HCT116 (cell line): Measurements from ENCODE around the gene PYY. TPM values are rescaled to one million over a fixed set of nuclear protein-coding genes. Genes with fewer than 3 reads are reported as not detected.

Source experiments
- ATAC-seq: fragments of 200-7000 bp; cut with Tn5 transposase; 2 replicates; pipeline ENCODE4 v1.9.1; 2020; ENCODE audit warnings: mild to moderate bottlenecking, moderate library complexity
- BruUV-seq: library from RNA; stranded (reverse); fragments of 400-500 nt; replicated peaks from 2 replicates; lab custom pipeline; 2021; lab: Mats Ljungman, UMichigan
- CTCF ChIA-PET: fragments of 300-600 bp; sonication (Branson Sonifier 250); formaldehyde crosslinking; loops from one replicate; lab custom pipeline; 2021; ENCODE audit warnings: antibody characterized with exemption; lab: Charles Lee
- POLR2A ChIA-PET: fragments of 300-600, 350-600 bp; sonication (Branson Sonifier 250); formaldehyde crosslinking; loops from one replicate; lab custom pipeline; 2021; ENCODE audit warnings: antibody characterized with exemption; lab: Charles Lee
- RAD21 ChIA-PET, 2 experiments: fragments of 300-600 bp; sonication (Branson Sonifier 250); formaldehyde crosslinking; loops; one replicate each; lab custom pipeline; 2023; ENCODE audit warnings: low total read pairs in 2 of 2; ENCODE audit not compliant: uncharacterized antibody in 2 of 2, unreplicated experiment in 2 of 2, low non-redundant PET in 1 of 2; lab: Charles Lee
- DNase-seq: peaks from one replicate; pipeline ENCODE4 v3.0.0-alpha.2; 2010; ENCODE audit warnings: low read depth, low spot score
- H2AFZ ChIP-seq: fragments of 200-600 bp; shearing (Covaris generic), sonication (generic); 2 replicates; pipeline ENCODE4 v1.6.1; 2017; ENCODE audit warnings: low read depth, mixed run types, mixed read lengths, antibody characterized with exemption, low read length; ENCODE audit not compliant: poor library complexity, severe bottlenecking
- H3K27ac ChIP-seq: 2 replicates; pipeline ENCODE4 v1.5.1; 2012; ENCODE audit warnings: low read depth, low read length
- H3K27me3 ChIP-seq: fragments of 200-600 bp; sonication (generic); 2 replicates; pipeline ENCODE4 v1.6.1; 2016; ENCODE audit warnings: mixed run types, low read length, mixed read lengths; ENCODE audit not compliant: insufficient read depth
- H3K36me3 ChIP-seq, 2 experiments: fragments of 200-500 bp in 1 of 2; fragments of 200-600 bp in 1 of 2; sonication (Bioruptor generic) in 1 of 2; sonication (generic) in 1 of 2; 2 replicates each; pipeline versions ENCODE4 v1.5.1 to v1.6.1; 2014 to 2016; ENCODE audit warnings: low read length in 2 of 2, inconsistent platforms in 1 of 2, mixed read lengths in 1 of 2, mixed run types in 1 of 2; ENCODE audit not compliant: insufficient read depth in 2 of 2, control insufficient read depth in 1 of 2
- H3K4me1 ChIP-seq, 2 experiments: fragments of 200-600 bp in 1 of 2; sonication (generic) in 1 of 2; 2 replicates each; pipeline versions ENCODE4 v1.5.1 to v1.6.1; 2012 to 2017; ENCODE audit warnings: low read length in 2 of 2, inconsistent platforms in 1 of 2, mild to moderate bottlenecking in 1 of 2, mixed read lengths in 1 of 2, mixed run types in 1 of 2, moderate library complexity in 1 of 2; ENCODE audit not compliant: insufficient read depth in 2 of 2, control insufficient read depth in 1 of 2
- H3K4me2 ChIP-seq: fragments of 200-600 bp; sonication (generic); 2 replicates; pipeline ENCODE4 v1.6.1; 2017; ENCODE audit warnings: mixed run types, low read length, mixed read lengths
- H3K4me3 ChIP-seq, 2 experiments: fragments of 200-600 bp in 1 of 2; sonication (generic) in 1 of 2; replicated peaks in 1 of 2; 2 replicates each; pipeline ENCODE4 v1.5.1; 2011 to 2016; ENCODE audit warnings: low read length in 2 of 2, control low read depth in 1 of 2, low read depth in 1 of 2, mild to moderate bottlenecking in 1 of 2, mixed read lengths in 1 of 2, mixed run types in 1 of 2
- H3K79me2 ChIP-seq: fragments of 200-600 bp; sonication (generic); 2 replicates; pipeline ENCODE4 v1.6.1; 2017; ENCODE audit warnings: mild to moderate bottlenecking, mixed run types, low read length, moderate library complexity, mixed read lengths; ENCODE audit not compliant: insufficient read depth
- H3K9ac ChIP-seq: fragments of 200-600 bp; sonication (generic); 2 replicates; pipeline ENCODE4 v1.6.1; 2016; ENCODE audit warnings: low read length, mixed read lengths
- H3K9me2 ChIP-seq: fragments of 200-600 bp; sonication (generic), shearing (Covaris generic); 2 replicates; pipeline ENCODE4 v1.6.1; 2017; ENCODE audit warnings: mixed run types, mild to moderate bottlenecking, moderate library complexity; ENCODE audit not compliant: insufficient read depth
- H3K9me3 ChIP-seq, 2 experiments: fragments of 200-500 bp in 1 of 2; fragments of 200-600 bp in 1 of 2; sonication (Bioruptor generic) in 1 of 2; sonication (generic) in 1 of 2; 2 replicates each; pipeline ENCODE4 v1.6.1; 2014 to 2017; ENCODE audit warnings: low read length in 2 of 2, mixed read lengths in 2 of 2, inconsistent platforms in 1 of 2, low read depth in 1 of 2, mild to moderate bottlenecking in 1 of 2, mixed run types in 1 of 2, moderate library complexity in 1 of 2; ENCODE audit not compliant: control insufficient read depth in 1 of 2, insufficient read depth in 1 of 2
- H4K20me1 ChIP-seq: fragments of 200-600 bp; sonication (generic), shearing (Covaris generic); 2 replicates; pipeline ENCODE4 v1.6.1; 2017; ENCODE audit warnings: mixed run types, mild to moderate bottlenecking, moderate library complexity; ENCODE audit not compliant: insufficient read depth
- CEBPB ChIP-seq: IDR thresholded peaks from 2 replicates; pipeline ENCODE4 v1.6.1; 2012; ENCODE audit warnings: low read depth
- EZH2 ChIP-seq: fragments of 200-600 bp; sonication (generic); IDR thresholded peaks from 2 replicates; pipeline ENCODE4 v1.6.1; 2017; ENCODE audit warnings: antibody characterized with exemption, mixed run types
- FOSL1 ChIP-seq: IDR thresholded peaks from 2 replicates; pipeline ENCODE4 v1.6.1; 2012; ENCODE audit warnings: low read depth
- POLR2A ChIP-seq: IDR thresholded peaks from 2 replicates; pipeline ENCODE4 v1.7.0; 2011; ENCODE audit warnings: borderline replicate concordance; ENCODE audit not compliant: insufficient read depth, insufficient read length; ENCODE audit errors: extremely low read depth
- RAD21 ChIP-seq: IDR thresholded peaks from 2 replicates; pipeline ENCODE4 v1.6.1; 2012; ENCODE audit warnings: low read depth, mild to moderate bottlenecking
- TCF7L2 ChIP-seq: IDR thresholded peaks from 2 replicates; pipeline ENCODE4 v1.7.0; 2011; ENCODE audit warnings: borderline replicate concordance, inconsistent platforms; ENCODE audit not compliant: insufficient read depth, insufficient read length; ENCODE audit errors: extremely low read depth
- intact Hi-C: fragments of 100-400 bp; cut with micrococcal nuclease; formaldehyde crosslinking; loops from 2 replicates; pipeline ENCODE4 v1.10.0; 2022
- total RNA-seq: library from RNA; stranded (reverse); gene quantifications from one replicate; pipeline ENCODE4 v1.2.1, GENCODE V29; 2021; ENCODE audit not compliant: unreplicated experiment
- TF ChIP-seq, protein P1 (sequence below): IDR thresholded peaks from 2 replicates; pipeline ENCODE4 v1.6.1; 2012; ENCODE audit warnings: low read depth
- TF ChIP-seq, protein P2 (sequence below): IDR thresholded peaks from 2 replicates; pipeline ENCODE4 v1.6.1; 2011; ENCODE audit warnings: mild to moderate bottlenecking, low read length, moderate library complexity; ENCODE audit not compliant: insufficient replicate concordance; ENCODE audit errors: extremely low read depth

PYY gene
- total RNA-seq, 1 experiment from 2014 or later, result 0.52 TPM

DNA sequence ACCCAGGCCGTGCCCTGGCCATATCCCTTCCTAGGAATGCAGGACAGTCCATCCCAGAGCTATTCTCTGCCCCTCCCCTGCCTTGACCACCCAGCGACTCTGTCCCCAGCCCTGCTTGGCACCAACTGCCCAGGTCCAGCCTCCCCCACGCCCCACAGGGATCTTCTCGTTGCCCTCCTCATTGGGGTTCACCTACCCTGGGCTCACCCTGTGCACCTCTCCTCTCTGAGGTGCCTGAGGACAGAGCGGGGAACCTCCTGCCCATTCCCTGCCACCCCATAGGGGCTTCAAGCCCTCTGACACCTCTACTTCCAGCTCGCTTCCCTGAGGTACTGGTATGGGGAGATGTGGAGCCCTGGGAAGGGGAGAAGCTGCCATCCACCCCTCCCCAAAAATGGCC, 40.2 kb downstream of the PYY start:
- H3K4me3 ChIP-seq, result no peak overlapping the region
- H3K27ac ChIP-seq, result no peak overlapping the region
- H3K79me2 ChIP-seq, result no peaks in the 10 kb centered on the region
- intact Hi-C loops, result no loop called here
- DNase-seq, result no peak
- ChIA-PET CTCF (interaction anchor here (1.0 kb wide), 1 partner anchor 30 kb away, joined by 3 read pairs; no protein-coding TSS in a partner anchor), POLR2A (no interaction called here), RAD21 (no interaction called here)
- BruUV-seq, result no TSS peak
- H3K9ac ChIP-seq, result no peak overlapping the region
- H3K9me3 ChIP-seq, result no peaks in the 10 kb centered on the region
- TF ChIP-seq, protein P1, sequence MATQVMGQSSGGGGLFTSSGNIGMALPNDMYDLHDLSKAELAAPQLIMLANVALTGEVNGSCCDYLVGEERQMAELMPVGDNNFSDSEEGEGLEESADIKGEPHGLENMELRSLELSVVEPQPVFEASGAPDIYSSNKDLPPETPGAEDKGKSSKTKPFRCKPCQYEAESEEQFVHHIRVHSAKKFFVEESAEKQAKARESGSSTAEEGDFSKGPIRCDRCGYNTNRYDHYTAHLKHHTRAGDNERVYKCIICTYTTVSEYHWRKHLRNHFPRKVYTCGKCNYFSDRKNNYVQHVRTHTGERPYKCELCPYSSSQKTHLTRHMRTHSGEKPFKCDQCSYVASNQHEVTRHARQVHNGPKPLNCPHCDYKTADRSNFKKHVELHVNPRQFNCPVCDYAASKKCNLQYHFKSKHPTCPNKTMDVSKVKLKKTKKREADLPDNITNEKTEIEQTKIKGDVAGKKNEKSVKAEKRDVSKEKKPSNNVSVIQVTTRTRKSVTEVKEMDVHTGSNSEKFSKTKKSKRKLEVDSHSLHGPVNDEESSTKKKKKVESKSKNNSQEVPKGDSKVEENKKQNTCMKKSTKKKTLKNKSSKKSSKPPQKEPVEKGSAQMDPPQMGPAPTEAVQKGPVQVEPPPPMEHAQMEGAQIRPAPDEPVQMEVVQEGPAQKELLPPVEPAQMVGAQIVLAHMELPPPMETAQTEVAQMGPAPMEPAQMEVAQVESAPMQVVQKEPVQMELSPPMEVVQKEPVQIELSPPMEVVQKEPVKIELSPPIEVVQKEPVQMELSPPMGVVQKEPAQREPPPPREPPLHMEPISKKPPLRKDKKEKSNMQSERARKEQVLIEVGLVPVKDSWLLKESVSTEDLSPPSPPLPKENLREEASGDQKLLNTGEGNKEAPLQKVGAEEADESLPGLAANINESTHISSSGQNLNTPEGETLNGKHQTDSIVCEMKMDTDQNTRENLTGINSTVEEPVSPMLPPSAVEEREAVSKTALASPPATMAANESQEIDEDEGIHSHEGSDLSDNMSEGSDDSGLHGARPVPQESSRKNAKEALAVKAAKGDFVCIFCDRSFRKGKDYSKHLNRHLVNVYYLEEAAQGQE, result no peak
- H4K20me1 ChIP-seq, result no peaks in the 10 kb centered on the region
- H3K4me1 ChIP-seq, result peaks cover 1 to 2% of the 10 kb centered on the region in 2 experiments
- H3K9me2 ChIP-seq, result no peaks in the 10 kb centered on the region
- H3K4me2 ChIP-seq, result no peak overlapping the region
- no peak for ATAC-seq
- no peaks in the 10 kb centered on the region for H3K36me3 ChIP-seq
- H3K27me3 ChIP-seq, result no peaks in the 10 kb centered on the region
- H2AFZ ChIP-seq, result no peak overlapping the region

DNA sequence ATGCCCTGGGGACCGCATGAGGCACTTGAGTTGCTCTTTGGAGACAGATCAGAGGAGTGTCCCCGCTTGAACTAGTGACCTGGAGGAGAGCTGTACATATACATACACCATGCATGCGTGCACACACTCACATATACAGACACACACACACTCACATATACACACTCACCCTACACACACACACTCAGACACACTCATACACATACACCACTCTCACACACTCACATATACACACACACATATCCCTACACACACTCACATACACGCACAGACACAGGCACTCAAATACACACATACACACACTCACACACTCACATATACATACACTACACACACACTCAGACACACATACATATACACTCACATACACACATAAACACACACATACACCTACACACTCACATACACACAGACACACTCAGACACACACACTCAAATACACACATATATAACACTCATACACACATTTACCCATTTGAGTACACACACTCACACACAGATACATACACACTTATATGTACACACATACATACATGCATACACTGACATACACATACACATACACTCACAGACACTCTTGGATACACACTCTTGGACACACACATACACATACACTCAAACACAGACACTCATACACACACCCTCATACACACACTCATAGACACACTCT, 41.0 kb downstream of the PYY start:
- RAD21 ChIA-PET, result no interaction called here
- Histone ChIP-seq H3K4me3 (no peak overlapping the region), H3K9me2 (no peaks in the 10 kb centered on the region), H3K27me3 (no peaks in the 10 kb centered on the region), H3K79me2 (no peaks in the 10 kb centered on the region), H3K4me1 (peaks cover 9% of the 10 kb centered on the region in 2 experiments), H3K27ac (no peak overlapping the region), H3K36me3 (no peaks in the 10 kb centered on the region), H4K20me1 (no peaks in the 10 kb centered on the region), H3K9ac (no peak overlapping the region), H3K4me2 (no peak overlapping the region), H2AFZ (no peak overlapping the region), H3K9me3 (no peaks in the 10 kb centered on the region)
- CTCF ChIA-PET, result no interaction called here
- POLR2A ChIA-PET, result no interaction called here
- ATAC-seq (no peak), DNase-seq (no peak)
- no TSS peak for BruUV-seq
- intact Hi-C loops, result no loop called here
- TF ChIP-seq CEBPB (no peak), TCF7L2 (no peak), EZH2 (no peak), RAD21 (no peak), FOSL1 (no peak), POLR2A (no peak)
- TF ChIP-seq, protein P1, result no peak
- TF ChIP-seq, protein P2, sequence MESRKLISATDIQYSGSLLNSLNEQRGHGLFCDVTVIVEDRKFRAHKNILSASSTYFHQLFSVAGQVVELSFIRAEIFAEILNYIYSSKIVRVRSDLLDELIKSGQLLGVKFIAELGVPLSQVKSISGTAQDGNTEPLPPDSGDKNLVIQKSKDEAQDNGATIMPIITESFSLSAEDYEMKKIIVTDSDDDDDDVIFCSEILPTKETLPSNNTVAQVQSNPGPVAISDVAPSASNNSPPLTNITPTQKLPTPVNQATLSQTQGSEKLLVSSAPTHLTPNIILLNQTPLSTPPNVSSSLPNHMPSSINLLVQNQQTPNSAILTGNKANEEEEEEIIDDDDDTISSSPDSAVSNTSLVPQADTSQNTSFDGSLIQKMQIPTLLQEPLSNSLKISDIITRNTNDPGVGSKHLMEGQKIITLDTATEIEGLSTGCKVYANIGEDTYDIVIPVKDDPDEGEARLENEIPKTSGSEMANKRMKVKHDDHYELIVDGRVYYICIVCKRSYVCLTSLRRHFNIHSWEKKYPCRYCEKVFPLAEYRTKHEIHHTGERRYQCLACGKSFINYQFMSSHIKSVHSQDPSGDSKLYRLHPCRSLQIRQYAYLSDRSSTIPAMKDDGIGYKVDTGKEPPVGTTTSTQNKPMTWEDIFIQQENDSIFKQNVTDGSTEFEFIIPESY, result no peak
